ENCODE data around the gene URGCP. TPM values are rescaled to one million over a fixed set of nuclear protein-coding genes. Genes with fewer than 3 reads are reported as not detected.
A peak's percentile ranks its signal among the peaks of the same experiment; 100 is the strongest.

The URGCP gene
- total RNA-seq (10 to 100 TPM; 26.4 to 33.5 TPM), polyA plus RNA-seq (ENCODE audit: insufficient read length in 2 of 2) (10 to 100 TPM; 36.8 to 44.3 TPM)
- long read RNA-seq, donor 1, full-length matches to known transcripts: 7 of 7 reads
- long read RNA-seq, donor 1, partial matches to known transcripts: 0 of 7 reads
- long read RNA-seq, donor 1, other reads (novel, unspliced or antisense): 0 of 7 reads
- long read RNA-seq, donor 2, full-length matches to known transcripts: 4 of 4 reads
- long read RNA-seq, donor 2, partial matches to known transcripts: 0 of 4 reads
- long read RNA-seq, donor 2, other reads (novel, unspliced or antisense): 0 of 4 reads
- long read RNA-seq, donor 3, full-length matches to known transcripts: 4 of 4 reads
- long read RNA-seq, donor 3, partial matches to known transcripts: 0 of 4 reads
- long read RNA-seq, donor 3, other reads (novel, unspliced or antisense): 0 of 4 reads
- long read RNA-seq, donor 4, full-length matches to known transcripts: 7 of 7 reads
- long read RNA-seq, donor 4, partial matches to known transcripts: 0 of 7 reads
- long read RNA-seq, donor 4, other reads (novel, unspliced or antisense): 0 of 7 reads

- H3K9me3 ChIP-seq (ENCODE audit: control insufficient read depth, insufficient read depth, low read length): no peaks in the 10 kb centered on the region
- DNase-seq (ENCODE audit: low read depth in 4 of 6, low spot score in 6 of 6): peak in 2 of 6 donors; percentile 72 to 75
- H3K36me3 ChIP-seq (ENCODE audit: control insufficient read depth, insufficient read depth, low read length): peaks cover 7% of the 10 kb centered on the region
- peak within 1 kb of the TSS; percentile 48 for H3K4me3 ChIP-seq (ENCODE audit: low read depth, low read length)
- peaks cover 6% of the 10 kb centered on the region for H3K4me1 ChIP-seq (ENCODE audit: control insufficient read depth, insufficient read depth, low read length)
- under 1% methylated on average over 55 of the region's 73 CpGs for WGBS (ENCODE audit: insufficient coverage)
- no peaks in the 10 kb centered on the region for H3K27me3 ChIP-seq (ENCODE audit: control insufficient read depth, insufficient read depth, low read length)
- H3K27ac ChIP-seq (ENCODE audit: low read depth, low read length): peak within 1 kb of the TSS; percentile 79
Observed at GRCh38 chr7:43906331-43907010, at the start of gene URGCP. URGCP (minus strand) TSS chr7:43906596; CDS start chr7:43906575, 21 bp downstream.

- Histone ChIP-seq H3K36me3 (ENCODE audit: control insufficient read depth, insufficient read depth, low read length) (peaks cover 21% of the 10 kb centered on the region), H3K4me1 (ENCODE audit: control insufficient read depth, insufficient read depth, low read length) (peaks cover 3% of the 10 kb centered on the region), H3K27me3 (ENCODE audit: control insufficient read depth, insufficient read depth, low read length) (no peaks in the 10 kb centered on the region), H3K4me3 (ENCODE audit: low read depth, low read length) (no peak overlapping the region), H3K9me3 (ENCODE audit: control insufficient read depth, insufficient read depth, low read length) (no peaks in the 10 kb centered on the region), H3K27ac (ENCODE audit: low read depth, low read length) (no peak overlapping the region)
- 60% methylated on average over 2 of the region's 3 CpGs for WGBS (ENCODE audit: insufficient coverage)
- DNase-seq (ENCODE audit: low read depth in 4 of 6, low spot score in 6 of 6): no peak
Observed at GRCh38 chr7:43956027-43956426, 49.6 kb upstream of the URGCP start.

GRCh38 chr7:43954524-43955228, 48.3 kb upstream of the URGCP start:
- H3K27ac ChIP-seq (ENCODE audit: low read depth, low read length): no peak overlapping the region
- peaks cover 34% of the 10 kb centered on the region for H3K36me3 ChIP-seq (ENCODE audit: control insufficient read depth, insufficient read depth, low read length)
- peaks cover 3% of the 10 kb centered on the region for H3K4me1 ChIP-seq (ENCODE audit: control insufficient read depth, insufficient read depth, low read length)
- H3K27me3 ChIP-seq (ENCODE audit: control insufficient read depth, insufficient read depth, low read length): no peaks in the 10 kb centered on the region
- H3K4me3 ChIP-seq (ENCODE audit: low read depth, low read length): no peak overlapping the region
- DNase-seq (ENCODE audit: low read depth in 4 of 6, low spot score in 6 of 6): peak; percentile 9 to 87 (median 34)
- 67% methylated on average over 3 of the region's 3 CpGs for WGBS (ENCODE audit: insufficient coverage)
- no peaks in the 10 kb centered on the region for H3K9me3 ChIP-seq (ENCODE audit: control insufficient read depth, insufficient read depth, low read length)

GRCh38 chr7:43953071-43953470, 46.7 kb upstream of the URGCP start:
- Histone ChIP-seq H3K27ac (ENCODE audit: low read depth, low read length) (no peak overlapping the region), H3K36me3 (ENCODE audit: control insufficient read depth, insufficient read depth, low read length) (peaks cover 47% of the 10 kb centered on the region)

GRCh38 chr7:43952028-43952427, 45.6 kb upstream of the URGCP start:
- DNase-seq (ENCODE audit: low read depth in 4 of 6, low spot score in 6 of 6): no peak
- 81% methylated on average over 2 of the region's 3 CpGs for WGBS (ENCODE audit: insufficient coverage)
- Histone ChIP-seq H3K4me3 (ENCODE audit: low read depth, low read length) (no peak overlapping the region), H3K4me1 (ENCODE audit: control insufficient read depth, insufficient read depth, low read length) (peaks cover 3% of the 10 kb centered on the region), H3K9me3 (ENCODE audit: control insufficient read depth, insufficient read depth, low read length) (no peaks in the 10 kb centered on the region), H3K27me3 (ENCODE audit: control insufficient read depth, insufficient read depth, low read length) (no peaks in the 10 kb centered on the region), H3K36me3 (ENCODE audit: control insufficient read depth, insufficient read depth, low read length) (peaks cover 47% of the 10 kb centered on the region), H3K27ac (ENCODE audit: low read depth, low read length) (no peak overlapping the region)

More at GRCh38 chr7:43953071-43953470, 46.7 kb upstream of the URGCP start:
- DNase-seq (ENCODE audit: low read depth in 4 of 6, low spot score in 6 of 6): no peak
- no peaks in the 10 kb centered on the region for H3K27me3 ChIP-seq (ENCODE audit: control insufficient read depth, insufficient read depth, low read length)
- H3K9me3 ChIP-seq (ENCODE audit: control insufficient read depth, insufficient read depth, low read length): no peaks in the 10 kb centered on the region
- WGBS (ENCODE audit: insufficient coverage): 100% methylated on average over 1 of the region's 5 CpGs
- peaks cover 3% of the 10 kb centered on the region for H3K4me1 ChIP-seq (ENCODE audit: control insufficient read depth, insufficient read depth, low read length)
- H3K4me3 ChIP-seq (ENCODE audit: low read depth, low read length): no peak overlapping the region

- H3K9me3 ChIP-seq (ENCODE audit: control insufficient read depth, insufficient read depth, low read length): no peaks in the 10 kb centered on the region
- no peak for DNase-seq (ENCODE audit: low read depth in 4 of 6, low spot score in 6 of 6)
- 89% methylated on average over 4 of the region's 4 CpGs for WGBS (ENCODE audit: insufficient coverage)
- H3K4me3 ChIP-seq (ENCODE audit: low read depth, low read length): no peak overlapping the region
- H3K36me3 ChIP-seq (ENCODE audit: control insufficient read depth, insufficient read depth, low read length): peaks cover 29% of the 10 kb centered on the region
- H3K27ac ChIP-seq (ENCODE audit: low read depth, low read length): no peak overlapping the region
- no peaks in the 10 kb centered on the region for H3K27me3 ChIP-seq (ENCODE audit: control insufficient read depth, insufficient read depth, low read length)
- H3K4me1 ChIP-seq (ENCODE audit: control insufficient read depth, insufficient read depth, low read length): no peaks in the 10 kb centered on the region
Observed at GRCh38 chr7:43944286-43944685, 37.9 kb upstream of the URGCP start.

GRCh38 chr7:43943417-43944187, 37.2 kb upstream of the URGCP start:
- DNase-seq (ENCODE audit: low read depth in 4 of 6, low spot score in 6 of 6): no peak
- H3K27ac ChIP-seq (ENCODE audit: low read depth, low read length): no peak overlapping the region
- 92% methylated on average over 13 of the region's 13 CpGs for WGBS (ENCODE audit: insufficient coverage)
- H3K4me1 ChIP-seq (ENCODE audit: control insufficient read depth, insufficient read depth, low read length): no peaks in the 10 kb centered on the region
- H3K4me3 ChIP-seq (ENCODE audit: low read depth, low read length): no peak overlapping the region
- peaks cover 28% of the 10 kb centered on the region for H3K36me3 ChIP-seq (ENCODE audit: control insufficient read depth, insufficient read depth, low read length)
- H3K27me3 ChIP-seq (ENCODE audit: control insufficient read depth, insufficient read depth, low read length): no peaks in the 10 kb centered on the region
- no peaks in the 10 kb centered on the region for H3K9me3 ChIP-seq (ENCODE audit: control insufficient read depth, insufficient read depth, low read length)

- Histone ChIP-seq H3K4me1 (ENCODE audit: control insufficient read depth, insufficient read depth, low read length) (no peaks in the 10 kb centered on the region), H3K36me3 (ENCODE audit: control insufficient read depth, insufficient read depth, low read length) (peaks cover 24% of the 10 kb centered on the region), H3K27ac (ENCODE audit: low read depth, low read length) (no peak overlapping the region), H3K27me3 (ENCODE audit: control insufficient read depth, insufficient read depth, low read length) (no peaks in the 10 kb centered on the region), H3K4me3 (ENCODE audit: low read depth, low read length) (no peak overlapping the region), H3K9me3 (ENCODE audit: control insufficient read depth, insufficient read depth, low read length) (no peaks in the 10 kb centered on the region)
- no peak for DNase-seq (ENCODE audit: low read depth in 4 of 6, low spot score in 6 of 6)
- 57% methylated on average over 2 of the region's 3 CpGs for WGBS (ENCODE audit: insufficient coverage)
Observed at GRCh38 chr7:43942997-43943396, 36.6 kb upstream of the URGCP start.

GRCh38 chr7:43942250-43942649, 35.9 kb upstream of the URGCP start:
- Histone ChIP-seq H3K36me3 (ENCODE audit: control insufficient read depth, insufficient read depth, low read length) (peaks cover 24% of the 10 kb centered on the region), H3K4me1 (ENCODE audit: control insufficient read depth, insufficient read depth, low read length) (no peaks in the 10 kb centered on the region), H3K4me3 (ENCODE audit: low read depth, low read length) (no peak overlapping the region), H3K9me3 (ENCODE audit: control insufficient read depth, insufficient read depth, low read length) (no peaks in the 10 kb centered on the region), H3K27ac (ENCODE audit: low read depth, low read length) (no peak overlapping the region), H3K27me3 (ENCODE audit: control insufficient read depth, insufficient read depth, low read length) (no peaks in the 10 kb centered on the region)
- no peak for DNase-seq (ENCODE audit: low read depth in 4 of 6, low spot score in 6 of 6)
- WGBS (ENCODE audit: insufficient coverage): 73% methylated on average over 2 of the region's 3 CpGs

Measured in spinal cord (tissue), 10 donors.